DOHH2 (cell line): ENCODE measurements around the gene PCLO.
"Not testable (repeated sequence)": the region's sequence is repeated elsewhere in the genome, so short reads cannot be mapped to it uniquely, and the experiment has no call there.

Experiments
- EZH2phosphoT487 ChIP-seq: fragments of 200-600 bp; sonication (generic); IDR thresholded peaks from 2 replicates; pipeline ENCODE4 v1.6.1; 2017; ENCODE audit warnings: borderline replicate concordance, mild to moderate bottlenecking, antibody characterized with exemption, low read length, moderate library complexity, mixed read lengths
- TF ChIP-seq, protein P1 (sequence below): fragments of 200-600 bp; sonication (generic); IDR thresholded peaks from one replicate; pipeline ENCODE4 v1.5.1; 2014; ENCODE audit warnings: antibody characterized with exemption, mild to moderate bottlenecking, low read depth, low read length; ENCODE audit not compliant: poor library complexity, severe bottlenecking

DNA sequence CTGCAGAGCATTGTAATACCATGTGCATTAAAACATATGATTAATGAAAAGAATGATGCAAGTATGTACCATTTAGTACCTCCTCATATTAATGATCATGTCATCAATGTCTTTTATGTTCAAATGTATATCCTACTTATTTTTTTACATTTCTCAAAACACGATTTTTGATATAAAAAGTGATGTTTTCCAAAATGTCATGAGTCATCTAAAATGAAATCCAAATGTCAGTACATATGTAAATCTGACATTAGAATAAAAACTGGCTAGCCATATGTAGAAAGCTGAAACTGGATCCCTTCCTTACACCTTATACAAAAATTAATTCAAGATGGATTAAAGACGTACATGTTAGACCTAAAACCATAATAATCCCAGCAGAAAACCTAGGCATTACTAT lies 261.6 kb downstream of the PCLO start:
- TF ChIP-seq, protein P1, sequence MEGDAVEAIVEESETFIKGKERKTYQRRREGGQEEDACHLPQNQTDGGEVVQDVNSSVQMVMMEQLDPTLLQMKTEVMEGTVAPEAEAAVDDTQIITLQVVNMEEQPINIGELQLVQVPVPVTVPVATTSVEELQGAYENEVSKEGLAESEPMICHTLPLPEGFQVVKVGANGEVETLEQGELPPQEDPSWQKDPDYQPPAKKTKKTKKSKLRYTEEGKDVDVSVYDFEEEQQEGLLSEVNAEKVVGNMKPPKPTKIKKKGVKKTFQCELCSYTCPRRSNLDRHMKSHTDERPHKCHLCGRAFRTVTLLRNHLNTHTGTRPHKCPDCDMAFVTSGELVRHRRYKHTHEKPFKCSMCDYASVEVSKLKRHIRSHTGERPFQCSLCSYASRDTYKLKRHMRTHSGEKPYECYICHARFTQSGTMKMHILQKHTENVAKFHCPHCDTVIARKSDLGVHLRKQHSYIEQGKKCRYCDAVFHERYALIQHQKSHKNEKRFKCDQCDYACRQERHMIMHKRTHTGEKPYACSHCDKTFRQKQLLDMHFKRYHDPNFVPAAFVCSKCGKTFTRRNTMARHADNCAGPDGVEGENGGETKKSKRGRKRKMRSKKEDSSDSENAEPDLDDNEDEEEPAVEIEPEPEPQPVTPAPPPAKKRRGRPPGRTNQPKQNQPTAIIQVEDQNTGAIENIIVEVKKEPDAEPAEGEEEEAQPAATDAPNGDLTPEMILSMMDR: not testable (repeated sequence)
- TF ChIP-seq EZH2phosphoT487: not testable (repeated sequence)
